GM19238 (cell line): ENCODE results near the gene SMG6.

Source experiments
- DNase-seq: peaks from one replicate; pipeline ENCODE4 v3.0.0; 2011; ENCODE audit warnings: low spot score; ENCODE audit not compliant: insufficient read length

Gene SMG6

DNA sequence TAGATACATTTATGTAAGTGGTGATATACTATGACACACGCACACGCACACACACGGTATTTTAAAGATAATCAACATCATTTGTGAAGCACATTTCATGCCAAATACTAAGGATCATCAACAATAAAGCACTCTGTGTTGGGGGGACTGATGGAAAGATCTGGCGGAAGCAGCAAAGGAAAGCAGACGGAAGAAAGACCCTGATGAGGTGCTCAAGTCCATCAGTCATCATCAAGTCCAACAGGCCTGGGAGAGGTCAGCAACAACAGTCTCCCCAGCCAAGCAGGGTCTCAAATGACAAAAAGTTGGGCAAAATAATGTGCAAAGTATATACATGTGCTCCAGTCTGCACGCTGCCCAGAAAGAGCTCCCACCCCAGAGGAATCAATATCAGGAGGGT lies 193.1 kb downstream of the SMG6 start:
- DNase-seq = no peak

- no peak for DNase-seq
These were observed 195.4 kb downstream of the SMG6 start for GRCh38 chr17:2108170-2108569.

GRCh38 chr17:2107506-2107905 lies 196.1 kb downstream of the SMG6 start:
- DNase-seq = no peak

- DNase-seq = no peak
These were observed 196.5 kb downstream of the SMG6 start for GRCh38 chr17:2107050-2107449.

DNA sequence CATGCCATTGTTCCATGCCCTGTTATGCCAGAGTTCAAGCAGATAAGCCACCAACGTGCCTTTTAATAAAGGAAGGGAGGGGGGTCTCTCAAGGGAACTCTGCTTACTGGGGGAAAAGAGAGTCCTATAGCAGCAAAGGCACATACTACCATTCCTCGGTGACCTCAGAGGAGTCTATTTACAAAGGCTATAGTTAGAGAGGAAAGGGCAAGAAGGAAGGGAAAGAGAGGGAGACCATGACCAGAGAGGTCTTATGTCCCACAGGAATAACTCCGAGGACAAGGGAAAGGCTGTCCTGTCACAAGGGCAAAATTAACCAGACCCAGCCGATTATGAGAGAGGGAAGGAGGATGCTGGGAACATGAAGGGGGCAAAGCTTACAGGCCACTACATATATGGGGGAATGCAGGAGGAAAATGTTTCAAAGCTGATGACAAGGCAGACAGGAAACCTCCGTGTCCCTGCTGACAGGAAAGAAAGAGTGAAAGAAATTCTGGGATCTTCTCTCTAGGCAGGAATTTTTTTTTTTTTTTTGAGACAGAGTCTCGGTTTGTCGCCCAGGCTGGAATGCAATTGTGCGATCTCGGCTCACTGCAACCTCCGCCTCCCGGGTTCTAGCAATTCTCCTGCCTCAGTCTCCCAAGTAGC lies 197.2 kb downstream of the SMG6 start:
- DNase-seq = no peak

DNA sequence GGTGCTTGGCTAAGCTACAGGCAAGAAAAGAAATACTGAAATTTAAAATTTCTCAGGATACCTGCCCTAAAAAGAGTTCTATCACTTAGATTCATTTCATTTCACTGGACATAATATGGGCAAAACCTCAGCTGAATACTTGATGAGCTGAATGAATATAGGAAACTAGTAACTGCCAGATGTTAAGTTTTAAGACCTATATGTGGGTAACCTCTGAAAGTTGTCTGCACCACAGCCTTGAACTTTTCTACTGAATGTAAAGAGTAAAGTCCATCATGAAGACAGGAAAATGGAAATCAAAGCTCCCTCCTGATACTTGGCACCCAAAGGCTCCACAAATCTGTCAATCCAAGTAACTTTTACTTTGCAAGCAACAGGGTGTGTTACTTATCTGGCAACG lies 197.9 kb downstream of the SMG6 start:
- DNase-seq = no peak

- no peak for DNase-seq
These were observed 200.4 kb downstream of the SMG6 start for GRCh38 chr17:2102931-2103809.

DNA sequence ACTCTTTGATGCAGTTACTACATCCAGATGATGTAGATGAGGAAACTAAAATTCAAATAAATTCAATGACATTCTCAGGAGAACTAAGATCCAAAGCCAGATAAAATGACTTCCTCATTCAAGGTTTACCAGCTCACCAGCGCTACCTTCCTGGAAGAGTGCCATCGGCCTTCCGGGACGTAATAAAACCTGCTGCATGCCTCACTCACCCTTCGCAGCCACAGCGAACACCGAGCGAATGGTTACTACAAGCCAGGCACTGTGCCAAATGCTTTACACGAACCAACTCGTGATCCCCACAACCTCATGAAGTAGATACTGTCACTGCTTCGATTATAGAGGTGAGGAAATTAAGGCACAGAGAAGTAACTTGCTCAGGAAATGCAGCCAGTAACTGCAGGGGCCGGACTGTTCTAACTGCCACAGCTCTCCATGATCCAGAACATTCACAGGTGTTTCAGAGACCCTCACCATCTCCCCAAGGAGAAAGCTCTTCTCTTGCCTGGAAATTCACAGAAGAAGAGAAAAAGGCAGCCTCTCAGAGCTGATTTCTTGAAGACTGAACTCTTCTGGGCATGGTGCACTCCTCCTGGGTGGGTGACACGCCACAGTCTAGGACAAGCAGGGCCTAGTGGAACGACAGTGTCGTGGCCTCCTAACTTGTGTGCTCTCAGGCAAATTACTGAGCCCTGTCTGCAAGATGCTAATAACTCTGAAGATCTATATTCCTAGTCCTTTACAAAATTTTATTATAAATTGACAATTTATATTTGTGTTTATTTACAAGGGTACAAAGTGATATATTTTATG lies 201.9 kb downstream of the SMG6 start:
- no peak for DNase-seq

- DNase-seq = no peak
These were observed 208.1 kb downstream of the SMG6 start for GRCh38 chr17:2095536-2095910.

GRCh38 chr17:2094891-2095535 lies 208.6 kb downstream of the SMG6 start:
- no peak for DNase-seq

DNA sequence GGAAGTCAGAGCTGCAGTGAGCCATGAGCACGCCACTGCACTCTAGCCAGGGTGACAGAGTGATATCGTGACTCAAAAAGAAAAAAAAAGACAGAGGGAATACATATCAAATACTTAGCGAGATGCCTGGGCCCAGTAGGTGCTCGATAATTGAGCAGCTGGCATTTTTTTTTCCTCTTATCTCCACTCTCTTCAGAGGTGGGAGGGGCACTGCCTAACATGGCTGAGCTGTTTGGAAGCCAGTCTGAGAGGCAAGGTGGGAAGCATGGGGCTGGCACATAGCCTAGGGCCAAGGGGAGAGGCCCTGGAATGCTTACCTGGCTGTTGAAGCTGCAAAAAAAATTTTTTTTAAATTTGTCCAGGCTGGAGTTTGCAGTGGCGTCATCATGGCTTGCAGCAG lies 210.2 kb downstream of the SMG6 start:
- no peak for DNase-seq

DNA sequence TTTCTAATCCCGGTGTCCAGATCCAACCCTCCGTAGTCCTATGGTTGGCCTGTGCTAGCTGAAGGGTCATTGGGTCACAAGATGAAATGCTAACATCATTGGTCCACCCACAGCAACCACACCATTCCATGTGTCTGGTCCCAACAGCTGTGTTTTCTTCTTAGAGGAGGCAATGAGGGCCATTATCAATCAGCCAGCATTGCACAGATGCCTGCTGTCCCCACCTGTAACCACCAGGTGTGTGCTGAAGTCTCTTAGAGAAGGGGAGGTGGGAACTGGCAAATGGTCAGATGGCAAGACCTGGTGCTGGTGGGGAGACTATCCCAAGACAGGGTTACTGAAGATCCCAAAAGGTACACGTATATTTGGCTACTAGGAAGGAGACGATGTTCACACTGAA lies 211.3 kb downstream of the SMG6 start:
- DNase-seq = no peak

- no peak for DNase-seq
These were observed 212.6 kb downstream of the SMG6 start for GRCh38 chr17:2090804-2091534.

DNA sequence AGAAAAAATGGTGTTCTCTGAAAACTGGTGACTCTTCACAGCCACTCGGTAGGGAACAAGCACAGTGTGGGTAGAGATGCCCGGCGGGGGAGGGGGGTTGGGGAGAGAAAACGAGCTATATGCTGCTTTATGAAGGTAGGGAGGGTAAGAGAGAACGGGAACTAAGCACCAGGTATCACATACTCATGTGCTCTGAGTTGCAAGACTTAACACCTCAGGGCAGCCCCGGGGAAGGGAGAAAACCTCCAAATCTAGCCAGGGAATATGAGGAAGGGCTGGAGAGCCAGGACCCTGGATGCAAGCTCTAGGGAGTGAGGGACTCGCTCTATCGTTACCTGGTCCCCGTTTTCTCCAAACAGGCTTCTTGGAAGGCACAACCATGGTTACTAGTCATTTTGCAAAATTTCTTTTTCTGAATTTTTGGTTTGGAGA lies 213.4 kb downstream of the SMG6 start:
- no peak for DNase-seq

DNA sequence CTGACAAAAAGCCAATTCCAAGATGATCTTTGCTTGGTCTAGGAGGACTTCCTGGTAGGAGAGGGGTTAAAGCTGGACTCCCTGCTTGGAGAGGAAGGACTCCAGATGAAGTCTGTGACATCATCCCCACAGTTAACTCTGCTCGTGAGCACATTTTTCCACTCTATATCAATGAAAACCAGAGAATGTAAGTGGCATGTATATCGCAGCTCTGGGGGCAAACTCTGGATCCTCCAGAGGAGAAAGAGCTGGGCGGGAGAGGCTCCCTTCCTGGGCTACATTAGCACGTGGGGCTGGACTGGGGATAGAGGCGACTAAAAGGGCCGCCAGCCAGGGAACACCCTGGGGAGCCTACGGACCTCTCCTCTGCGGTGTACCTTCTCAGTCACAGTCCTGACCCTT lies 214.6 kb downstream of the SMG6 start:
- DNase-seq = no peak

DNA sequence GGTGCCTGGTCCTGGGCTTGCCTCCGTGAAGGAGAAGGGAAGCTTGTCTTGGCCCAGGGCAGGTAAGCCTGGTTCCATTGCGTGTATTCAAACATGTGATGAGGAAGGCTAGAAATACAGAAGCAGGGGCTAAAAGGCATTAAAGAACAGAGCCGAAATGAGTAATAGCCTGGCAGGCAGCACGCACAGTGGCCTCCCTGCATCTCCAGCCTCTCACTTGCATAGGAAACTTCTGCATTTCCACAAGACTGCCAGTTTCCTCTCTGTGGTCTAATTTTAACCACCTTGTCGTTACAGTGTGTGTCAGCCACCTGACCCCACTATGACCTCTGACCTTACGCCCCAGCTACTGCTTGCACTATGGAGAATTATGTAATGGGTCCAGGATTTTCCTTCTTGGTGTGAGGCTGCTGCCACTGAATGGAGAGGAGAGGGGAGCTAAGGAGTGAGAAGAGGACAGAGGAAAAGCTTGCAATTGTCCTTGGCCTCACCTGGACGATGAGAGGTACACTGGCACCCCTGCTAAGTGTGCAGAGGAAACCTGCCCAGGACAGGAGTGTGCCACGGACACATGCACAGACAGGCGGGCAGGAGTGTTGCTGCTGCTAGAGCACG lies 215.9 kb downstream of the SMG6 start:
- no peak for DNase-seq

- DNase-seq = no peak
These were observed 217.3 kb downstream of the SMG6 start for GRCh38 chr17:2086306-2086705.

DNA sequence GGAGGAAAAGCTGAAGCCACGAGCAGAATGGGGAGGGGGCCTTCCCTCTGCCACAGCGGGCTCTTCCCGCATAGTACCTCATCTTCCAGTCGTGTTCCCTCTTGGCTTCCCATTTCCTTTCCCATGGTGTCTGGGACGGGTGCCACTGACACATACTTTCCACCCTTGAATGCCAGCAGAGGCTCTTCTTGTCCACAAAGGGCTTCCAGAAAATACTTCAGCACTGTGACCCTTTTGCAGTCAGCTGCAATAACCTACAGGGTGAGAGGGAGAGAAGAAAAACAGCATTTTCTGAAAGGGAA lies 218.0 kb downstream of the SMG6 start:
- no peak for DNase-seq

GRCh38 chr17:2084766-2085647 lies 218.6 kb downstream of the SMG6 start:
- no peak for DNase-seq
